OCI-LY1 (cell line): ENCODE measurements around the gene ATP2B2.

ENCODE experiments used
- H2AFZ ChIP-seq: fragments of 200-600 bp; sonication (generic), shearing (Covaris generic); 2 replicates; pipeline ENCODE4 v1.6.0; 2014; ENCODE audit warnings: antibody characterized with exemption, mild to moderate bottlenecking, low read length
- H3F3A ChIP-seq: fragments of 200-600 bp; sonication (generic), shearing (Covaris generic); 2 replicates; pipeline ENCODE4 v1.6.0; 2014; ENCODE audit warnings: mild to moderate bottlenecking, antibody characterized with exemption, low read length, moderate library complexity; ENCODE audit not compliant: insufficient read depth
- H3K27ac ChIP-seq: fragments of 200-600 bp; sonication (generic); 2 replicates; pipeline ENCODE4 v1.5.1; 2014; ENCODE audit warnings: low read length, mixed run types, mild to moderate bottlenecking, low read depth; ENCODE audit not compliant: poor library complexity, severe bottlenecking
- H3K27me3 ChIP-seq: fragments of 200-600 bp; sonication (generic); 2 replicates; pipeline ENCODE4 v1.6.0; 2014; ENCODE audit warnings: antibody characterized with exemption, mild to moderate bottlenecking, low read length, moderate library complexity; ENCODE audit not compliant: insufficient read depth
- H3K36me3 ChIP-seq: fragments of 200-600 bp; sonication (generic); 2 replicates; pipeline ENCODE4 v1.6.1; 2014; ENCODE audit warnings: mild to moderate bottlenecking, antibody characterized with exemption, low read length, moderate library complexity, mixed read lengths; ENCODE audit not compliant: insufficient read depth
- H3K4me1 ChIP-seq: fragments of 200-600 bp; sonication (generic); 2 replicates; pipeline ENCODE4 v1.5.1; 2014; ENCODE audit warnings: mild to moderate bottlenecking, low read length, moderate library complexity; ENCODE audit not compliant: insufficient read depth, severe bottlenecking
- H3K4me2 ChIP-seq: fragments of 200-600 bp; sonication (generic), shearing (Covaris generic); 2 replicates; pipeline ENCODE4 v1.6.1; 2014; ENCODE audit warnings: low read length
- H3K4me3 ChIP-seq: fragments of 200-600 bp; sonication (generic); 2 replicates; pipeline ENCODE4 v1.5.1; 2014; ENCODE audit warnings: low read length, low read depth, mild to moderate bottlenecking, mixed read lengths; ENCODE audit not compliant: poor library complexity, severe bottlenecking
- H3K79me2 ChIP-seq: fragments of 200-600 bp; shearing (Covaris generic); 2 replicates; pipeline ENCODE4 v1.6.1; 2016; ENCODE audit warnings: mixed run types, low read length, mixed read lengths; ENCODE audit not compliant: insufficient read depth
- H3K9ac ChIP-seq: fragments of 200-600 bp; sonication (generic), shearing (Covaris generic); 2 replicates; pipeline ENCODE4 v1.6.1; 2014; ENCODE audit warnings: mild to moderate bottlenecking, low read length, mixed read lengths
- H3K9me2 ChIP-seq: fragments of 200-600 bp; sonication (generic), shearing (Covaris generic); 2 replicates; pipeline ENCODE4 v1.6.1; 2014; ENCODE audit warnings: low read depth, mild to moderate bottlenecking, low read length, mixed read lengths
- H3K9me3 ChIP-seq: fragments of 200-600 bp; shearing (Covaris generic); 2 replicates; pipeline ENCODE4 v1.6.1; 2014; ENCODE audit warnings: low read length, mixed read lengths
- H4K20me1 ChIP-seq: fragments of 200-600 bp; sonication (generic), shearing (Covaris generic); 2 replicates; pipeline ENCODE4 v1.6.0; 2016; ENCODE audit warnings: mild to moderate bottlenecking, low read length; ENCODE audit not compliant: insufficient read depth
- EZH2 ChIP-seq: fragments of 200-600 bp; sonication (generic), shearing (Covaris generic); IDR thresholded peaks from 2 replicates; pipeline ENCODE4 v1.8.0; 2017; ENCODE audit warnings: borderline replicate concordance, mixed run types, mild to moderate bottlenecking, antibody characterized with exemption, low read length, moderate library complexity, mixed read lengths
- TF ChIP-seq, protein P1 (sequence below): fragments of 200-600 bp; sonication (generic), shearing (Covaris generic); IDR thresholded peaks from 2 replicates; pipeline ENCODE4 v1.5.1; 2017; ENCODE audit warnings: mild to moderate bottlenecking, antibody characterized with exemption, low read length, moderate library complexity, mixed read lengths

Gene ATP2B2

DNA sequence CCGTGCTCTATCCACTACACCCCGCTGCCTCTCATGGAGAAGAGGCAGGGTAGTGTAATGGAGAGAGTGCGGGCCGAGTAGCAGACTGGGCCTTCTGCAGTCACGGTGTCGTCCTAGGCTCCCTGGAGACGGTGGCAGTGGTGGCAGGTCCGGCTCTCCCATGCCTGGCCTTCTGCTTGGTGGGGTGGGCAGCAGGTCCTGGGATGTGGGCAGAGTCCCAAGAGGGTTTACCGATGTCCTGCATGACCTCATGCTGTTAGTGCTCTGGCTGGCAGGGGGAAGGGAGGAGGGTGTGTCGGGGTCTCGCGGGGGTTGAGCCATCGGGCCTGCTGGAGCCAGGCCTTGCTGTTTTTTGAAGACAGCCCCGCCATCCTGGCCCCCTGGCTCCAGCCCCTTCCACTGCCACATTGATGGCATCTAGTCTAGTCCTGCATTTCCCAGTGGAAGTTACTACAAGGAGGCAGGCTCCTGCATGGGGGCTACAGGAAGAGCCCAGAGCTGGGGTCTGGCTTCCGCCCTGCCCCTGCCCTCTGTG lies 110.8 kb downstream of the ATP2B2 start:
- H3K27ac ChIP-seq, result no peak overlapping the region
- no peaks in the 10 kb centered on the region for H3K9me2 ChIP-seq
- TF ChIP-seq, protein P1, sequence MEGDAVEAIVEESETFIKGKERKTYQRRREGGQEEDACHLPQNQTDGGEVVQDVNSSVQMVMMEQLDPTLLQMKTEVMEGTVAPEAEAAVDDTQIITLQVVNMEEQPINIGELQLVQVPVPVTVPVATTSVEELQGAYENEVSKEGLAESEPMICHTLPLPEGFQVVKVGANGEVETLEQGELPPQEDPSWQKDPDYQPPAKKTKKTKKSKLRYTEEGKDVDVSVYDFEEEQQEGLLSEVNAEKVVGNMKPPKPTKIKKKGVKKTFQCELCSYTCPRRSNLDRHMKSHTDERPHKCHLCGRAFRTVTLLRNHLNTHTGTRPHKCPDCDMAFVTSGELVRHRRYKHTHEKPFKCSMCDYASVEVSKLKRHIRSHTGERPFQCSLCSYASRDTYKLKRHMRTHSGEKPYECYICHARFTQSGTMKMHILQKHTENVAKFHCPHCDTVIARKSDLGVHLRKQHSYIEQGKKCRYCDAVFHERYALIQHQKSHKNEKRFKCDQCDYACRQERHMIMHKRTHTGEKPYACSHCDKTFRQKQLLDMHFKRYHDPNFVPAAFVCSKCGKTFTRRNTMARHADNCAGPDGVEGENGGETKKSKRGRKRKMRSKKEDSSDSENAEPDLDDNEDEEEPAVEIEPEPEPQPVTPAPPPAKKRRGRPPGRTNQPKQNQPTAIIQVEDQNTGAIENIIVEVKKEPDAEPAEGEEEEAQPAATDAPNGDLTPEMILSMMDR, result no peak
- no peak for TF ChIP-seq EZH2
- no peak overlapping the region for H3K9ac ChIP-seq
- peaks cover 53% of the 10 kb centered on the region for H3K4me1 ChIP-seq
- no peaks in the 10 kb centered on the region for H3K27me3 ChIP-seq
- H3K9me3 ChIP-seq, result no peaks in the 10 kb centered on the region
- no peaks in the 10 kb centered on the region for H3K79me2 ChIP-seq
- H3K4me3 ChIP-seq, result no peak overlapping the region
- H3K4me2 ChIP-seq, result no peak overlapping the region
- no peaks in the 10 kb centered on the region for H3K36me3 ChIP-seq
- H2AFZ ChIP-seq, result no peak overlapping the region
- H4K20me1 ChIP-seq, result no peaks in the 10 kb centered on the region
- 0 out of 2 replicates have a peak, but pooled peaks cover 2% of the 10 kb centered on the region for H3F3A ChIP-seq

DNA sequence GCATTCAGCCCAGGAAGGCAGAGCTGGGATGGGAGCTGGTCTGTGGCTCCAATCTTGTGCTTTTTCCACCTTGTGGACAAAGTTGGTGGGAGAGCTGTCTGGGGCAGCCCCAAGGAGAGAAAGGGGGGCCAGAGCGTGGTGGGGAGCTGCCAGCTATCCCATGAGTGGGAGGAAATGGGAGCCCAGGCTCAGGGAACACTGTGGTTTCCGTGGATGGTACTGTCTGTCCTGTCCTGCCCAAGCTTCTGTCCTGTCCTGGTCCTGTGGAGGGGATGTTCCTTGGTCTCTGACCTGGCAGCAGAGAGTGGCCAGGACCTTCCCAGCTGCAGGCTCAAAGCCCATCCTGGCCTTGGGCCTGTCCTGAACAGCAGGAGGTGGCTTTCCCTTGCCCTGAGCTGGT lies 111.9 kb downstream of the ATP2B2 start:
- Histone ChIP-seq H3K4me2 (no peak overlapping the region), H3K27ac (no peak overlapping the region), H3K9ac (no peak overlapping the region)

DNA sequence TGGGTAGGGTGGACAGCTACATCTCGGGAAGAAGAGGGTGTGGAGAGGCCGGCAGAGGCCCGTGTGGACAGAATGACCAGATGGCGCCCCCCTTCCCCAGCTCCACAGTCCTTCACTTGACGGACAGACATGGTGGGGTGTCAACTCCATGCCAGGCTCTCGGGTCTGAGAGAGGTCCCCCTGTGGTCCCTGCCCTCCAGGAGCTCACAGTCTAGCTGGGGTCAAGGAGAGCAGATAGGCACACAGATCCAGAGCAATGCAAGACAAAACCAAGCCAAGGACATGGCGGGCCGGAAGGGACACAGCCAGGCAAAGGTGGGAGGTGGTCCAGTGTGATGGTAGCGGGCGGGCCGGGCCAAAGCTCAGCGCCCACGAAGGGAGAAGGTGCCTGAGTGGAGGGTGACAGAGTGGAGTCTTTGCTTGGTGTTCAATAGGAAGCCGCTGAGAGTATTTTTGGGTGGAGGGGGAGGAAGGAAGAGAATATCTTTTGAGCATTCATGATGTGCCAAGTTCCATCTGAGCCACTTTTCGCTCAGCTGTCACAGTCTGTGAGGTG lies 112.4 kb downstream of the ATP2B2 start:
- Histone ChIP-seq H3K27me3 (no peaks in the 10 kb centered on the region), H3K36me3 (no peaks in the 10 kb centered on the region), H3K79me2 (no peaks in the 10 kb centered on the region), H3K4me1 (peaks cover 59% of the 10 kb centered on the region), H3K4me3 (no peak overlapping the region), H3K9me2 (no peaks in the 10 kb centered on the region), H3K27ac (no peak overlapping the region), H3K9me3 (no peaks in the 10 kb centered on the region), H2AFZ (no peak overlapping the region), H4K20me1 (no peaks in the 10 kb centered on the region), H3K9ac (no peak overlapping the region), H3K4me2 (no peak overlapping the region), H3F3A (0 out of 2 replicates have a peak, but pooled peaks cover 2% of the 10 kb centered on the region)
- no peak for TF ChIP-seq EZH2
- TF ChIP-seq, protein P1, result no peak

More for the DNA sequence above, 111.9 kb downstream of the ATP2B2 start:
- TF ChIP-seq EZH2, result no peak
- TF ChIP-seq, protein P1, result no peak
- H3K79me2 ChIP-seq, result no peaks in the 10 kb centered on the region
- no peaks in the 10 kb centered on the region for H3K9me2 ChIP-seq
- no peaks in the 10 kb centered on the region for H3K27me3 ChIP-seq
- no peaks in the 10 kb centered on the region for H4K20me1 ChIP-seq
- H3K4me3 ChIP-seq, result no peak overlapping the region
- H2AFZ ChIP-seq, result no peak overlapping the region
- H3K4me1 ChIP-seq, result peaks cover 59% of the 10 kb centered on the region
- H3F3A ChIP-seq, result 0 out of 2 replicates have a peak, but pooled peaks cover 2% of the 10 kb centered on the region
- no peaks in the 10 kb centered on the region for H3K9me3 ChIP-seq
- H3K36me3 ChIP-seq, result no peaks in the 10 kb centered on the region
